Endothelial cell of umbilical vein (primary cell): ENCODE data around the gene VKORC1. TPM values are rescaled to one million over a fixed set of nuclear protein-coding genes. Genes with fewer than 3 reads are reported as not detected.

Experiments
- BruUV-seq: library from RNA; stranded (reverse); fragments of 400-500 nt; replicated peaks from 2 replicates; lab custom pipeline; 2021; lab: Mats Ljungman, UMichigan
- CTCF ChIA-PET: fragments of 300-600, 350-600 bp; sonication (Branson Sonifier 250); formaldehyde crosslinking; loops from one replicate; lab custom pipeline; 2021; ENCODE audit warnings: antibody characterized with exemption, inconsistent platforms; lab: Charles Lee
- POLR2A ChIA-PET: fragments of 300-600, 350-600 bp; sonication (Branson Sonifier 250); formaldehyde crosslinking; loops from one replicate; lab custom pipeline; 2021; ENCODE audit warnings: antibody characterized with exemption, inconsistent platforms; lab: Charles Lee
- DNase-seq: peaks from one replicate; pipeline ENCODE4 v3.0.0-alpha.2; 2011; ENCODE audit warnings: low read depth, low spot score
- FAIRE-seq: peaks from 2 replicates; lab custom pipeline; 2011; peaks lifted over from hg19 to GRCh38; lab: Jason Lieb, UNC
- H2AFZ ChIP-seq: 2 replicates; pipeline ENCODE4 v1.6.0; 2012; ENCODE audit warnings: low read depth, low read length, control low read depth, inconsistent platforms
- H3K27ac ChIP-seq: 2 replicates; pipeline ENCODE4 v1.5.1; 2011; ENCODE audit warnings: low read depth, mild to moderate bottlenecking, control low read depth, low read length, moderate library complexity; ENCODE audit not compliant: insufficient read depth
- H3K27me3 ChIP-seq, 2 experiments: 2 replicates each; pipeline versions ENCODE4 v1.6.0 to v1.6.1; 2011; ENCODE audit warnings: low read length in 2 of 2, mixed read lengths in 1 of 2; ENCODE audit not compliant: control insufficient read depth in 2 of 2, insufficient read depth in 2 of 2
- H3K36me3 ChIP-seq, 2 experiments: 2 replicates in 1 of 2; 3 replicates in 1 of 2; pipeline ENCODE4 v1.5.1; 2011; ENCODE audit warnings: low read length in 2 of 2, mild to moderate bottlenecking in 1 of 2, moderate library complexity in 1 of 2; ENCODE audit not compliant: control insufficient read depth in 2 of 2, insufficient read depth in 2 of 2; ENCODE audit errors: extremely low read depth in 1 of 2
- H3K4me1 ChIP-seq: 3 replicates; pipeline ENCODE4 v1.5.1; 2011; ENCODE audit warnings: mild to moderate bottlenecking, low read length; ENCODE audit not compliant: control insufficient read depth, insufficient read depth; ENCODE audit errors: extremely low read depth
- H3K4me2 ChIP-seq: 2 replicates; pipeline ENCODE4 v1.6.1; 2011; ENCODE audit warnings: low read length, control low read depth, mixed read lengths; ENCODE audit not compliant: insufficient read depth
- H3K4me3 ChIP-seq, 3 experiments: fragments of 200-600 bp in 1 of 3; sonication (generic), shearing (Covaris generic) in 1 of 3; replicated peaks in 1 of 3; 2 replicates each; pipeline ENCODE4 v1.5.1; 2011 to 2016; ENCODE audit warnings: control low read depth in 3 of 3, low read length in 3 of 3, mild to moderate bottlenecking in 2 of 3, inconsistent platforms in 1 of 3, low read depth in 1 of 3, moderate library complexity in 1 of 3; ENCODE audit not compliant: insufficient read depth in 1 of 3
- H3K79me2 ChIP-seq: 2 replicates; pipeline ENCODE4 v1.6.0; 2012; ENCODE audit warnings: low read length, inconsistent platforms; ENCODE audit not compliant: control insufficient read depth, insufficient read depth
- H3K9ac ChIP-seq: replicated peaks from 2 replicates; pipeline ENCODE3; 2011; ENCODE audit warnings: low read length, control low read depth; ENCODE audit not compliant: insufficient read depth; ENCODE audit errors: extremely low read depth
- H3K9me1 ChIP-seq: replicated peaks from 3 replicates; pipeline ENCODE4 v1.6.0; 2011; ENCODE audit warnings: mild to moderate bottlenecking, low read length; ENCODE audit not compliant: control insufficient read depth, insufficient read depth; ENCODE audit errors: extremely low read depth
- H3K9me3 ChIP-seq: replicated peaks from 2 replicates; pipeline ENCODE4 v1.5.1; 2012; ENCODE audit warnings: low read length, inconsistent platforms; ENCODE audit not compliant: control insufficient read depth, insufficient read depth
- H4K20me1 ChIP-seq: replicated peaks from 2 replicates; pipeline ENCODE3; 2011; ENCODE audit warnings: mild to moderate bottlenecking, low read length; ENCODE audit not compliant: control insufficient read depth, insufficient read depth; ENCODE audit errors: extremely low read depth
- MYC ChIP-seq: IDR thresholded peaks from one replicate; pipeline ENCODE4 v1.6.1; 2011; ENCODE audit warnings: mild to moderate bottlenecking, low read depth, low read length
- POLR2A ChIP-seq: IDR thresholded peaks from 2 replicates; pipeline ENCODE4 v1.6.1; 2012; ENCODE audit warnings: low read depth, mild to moderate bottlenecking, control low read depth, low read length
- dilution Hi-C: fragments of 300-500 bp; cut with MboI; formaldehyde crosslinking; loops from one replicate; pipeline ENCODE4 v1.15.0; 2019; ENCODE audit warnings: low sequenced_read_pairs; ENCODE audit not compliant: extremely low pct_ligation_motif_present
- intact Hi-C: fragments of 100-400 bp; cut with micrococcal nuclease; formaldehyde crosslinking; loops from one replicate; pipeline ENCODE4 v1.10.0; 2022
- polyA plus RNA-seq, 4 experiments: library from polyadenylated mRNA; depleted of rRNA in 3 of 4; stranded (reverse) in 3 of 4; unstranded in 1 of 4; fragments of >200 nt; gene quantifications; 2 replicates each; pipeline versions ENCODE4 v1.2.1 to v1.2.3, GENCODE V29; 2011 to 2012; ENCODE audit warnings: missing spikeins in 1 of 4
- total RNA-seq: library from RNA; stranded (reverse); gene quantifications from 2 replicates; pipeline ENCODE4 v1.2.3, GENCODE V29; 2021
- TF ChIP-seq, protein P1 (sequence below): IDR thresholded peaks from 2 replicates; pipeline ENCODE4 v1.6.1; 2011; ENCODE audit not compliant: insufficient read depth, insufficient read length

Gene VKORC1
- total and polyA plus RNA-seq, 2 donors (not counting 3 experiments of a cell fraction or from before 2014, with no cell fraction given), result 93.5 to 586 TPM

DNA sequence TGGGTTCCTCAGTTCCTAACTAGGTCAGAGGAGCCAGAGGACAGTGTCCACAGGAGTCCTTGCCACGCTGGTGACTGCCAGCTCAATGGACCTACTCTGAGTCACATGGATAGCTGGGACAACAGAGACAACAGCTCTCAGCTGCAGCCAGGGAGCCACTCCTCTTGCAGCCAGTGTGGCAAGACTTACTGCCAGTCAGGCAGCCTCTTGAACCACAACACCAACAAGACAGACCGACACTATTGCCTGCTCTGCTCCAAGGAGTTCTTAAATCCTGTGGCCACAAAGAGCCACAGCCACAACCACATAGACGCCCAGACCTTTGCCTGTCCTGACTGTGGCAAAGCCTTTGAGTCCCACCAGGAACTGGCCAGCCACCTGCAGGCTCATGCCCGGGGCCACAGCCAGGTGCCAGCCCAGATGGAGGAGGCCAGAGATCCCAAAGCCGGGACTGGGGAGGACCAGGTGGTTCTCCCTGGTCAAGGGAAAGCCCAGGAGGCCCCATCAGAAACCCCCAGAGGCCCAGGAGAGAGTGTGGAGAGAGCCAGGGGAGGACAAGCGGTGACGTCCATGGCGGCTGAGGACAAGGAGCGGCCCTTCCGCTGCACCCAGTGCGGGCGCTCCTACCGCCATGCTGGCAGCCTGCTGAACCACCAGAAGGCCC is 13.7 kb downstream of the VKORC1 start:
- H3K27me3 ChIP-seq, result no peaks in the 10 kb centered on the region
- ChIA-PET POLR2A (no interaction called here), CTCF (no interaction called here)
- TF ChIP-seq MYC (no peak), POLR2A (no peak)
- H3K36me3 ChIP-seq, result peaks cover 3 to 42% of the 10 kb centered on the region in 2 experiments
- FAIRE-seq (no peak), DNase-seq (no peak)
- dilution Hi-C loops, result no loop called here
- intact Hi-C loops, result no loop called here
- no peak overlapping the region for H3K27ac ChIP-seq
- H3K4me2 ChIP-seq, result no peak overlapping the region
- H3K9me3 ChIP-seq, result no peaks in the 10 kb centered on the region
- H3K9ac ChIP-seq, result no peak overlapping the region
- BruUV-seq, result no TSS peak
- no peaks in the 10 kb centered on the region for H3K4me1 ChIP-seq
- H3K4me3 ChIP-seq, result no peak overlapping the region
- H4K20me1 ChIP-seq, result no peaks in the 10 kb centered on the region
- peaks cover 15% of the 10 kb centered on the region for H3K79me2 ChIP-seq
- no peak overlapping the region for H2AFZ ChIP-seq
- H3K9me1 ChIP-seq, result no peaks in the 10 kb centered on the region

DNA sequence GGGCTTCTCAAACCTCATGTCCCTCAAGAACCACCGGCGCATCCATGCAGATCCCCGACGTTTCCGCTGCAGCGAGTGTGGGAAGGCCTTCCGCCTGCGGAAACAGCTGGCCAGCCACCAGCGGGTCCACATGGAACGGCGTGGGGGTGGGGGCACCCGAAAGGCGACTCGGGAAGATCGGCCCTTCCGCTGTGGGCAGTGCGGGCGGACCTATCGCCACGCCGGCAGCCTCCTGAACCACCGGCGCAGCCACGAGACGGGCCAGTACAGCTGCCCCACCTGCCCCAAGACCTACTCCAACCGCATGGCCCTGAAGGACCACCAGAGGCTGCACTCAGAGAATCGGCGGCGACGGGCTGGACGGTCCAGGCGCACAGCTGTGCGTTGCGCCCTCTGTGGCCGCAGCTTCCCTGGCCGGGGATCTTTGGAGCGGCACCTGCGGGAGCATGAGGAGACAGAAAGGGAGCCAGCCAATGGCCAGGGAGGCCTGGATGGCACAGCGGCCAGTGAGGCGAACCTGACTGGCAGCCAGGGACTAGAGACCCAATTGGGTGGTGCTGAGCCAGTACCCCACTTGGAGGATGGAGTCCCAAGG is 14.5 kb downstream of the VKORC1 start:
- Histone ChIP-seq H3K9me1 (no peaks in the 10 kb centered on the region), H3K4me3 (no peak overlapping the region), H3K36me3 (peaks cover 3 to 42% of the 10 kb centered on the region in 2 experiments), H3K4me1 (peaks cover under 1% of the 10 kb centered on the region), H3K79me2 (peaks cover 20% of the 10 kb centered on the region), H3K9me3 (no peaks in the 10 kb centered on the region), H3K4me2 (no peak overlapping the region), H3K27me3 (no peaks in the 10 kb centered on the region), H3K9ac (no peak overlapping the region), H3K27ac (no peak overlapping the region), H4K20me1 (no peaks in the 10 kb centered on the region), H2AFZ (no peak overlapping the region)
- CTCF ChIA-PET, result no interaction called here
- BruUV-seq, result no TSS peak
- intact Hi-C loops, result no loop called here
- FAIRE-seq (no peak), DNase-seq (no peak)
- dilution Hi-C loops, result no loop called here
- TF ChIP-seq, protein P1, sequence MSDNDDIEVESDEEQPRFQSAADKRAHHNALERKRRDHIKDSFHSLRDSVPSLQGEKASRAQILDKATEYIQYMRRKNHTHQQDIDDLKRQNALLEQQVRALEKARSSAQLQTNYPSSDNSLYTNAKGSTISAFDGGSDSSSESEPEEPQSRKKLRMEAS, result no peak
- no peak for TF ChIP-seq POLR2A
- POLR2A ChIA-PET, result no interaction called here
